Measurements from ENCODE around the gene AGPAT1. TPM values are rescaled to one million over a fixed set of nuclear protein-coding genes. Genes with fewer than 3 reads are reported as not detected.

The AGPAT1 gene
- total and polyA plus RNA-seq, 8 donors: 7.3 to 52.6 (median 34.9) TPM

- peaks cover 0 to 18% (median 0%) of the 10 kb centered on the region in 3 donors for H3K27me3 ChIP-seq
- peak in 1 of 2 donors; percentile 4 for DNase-seq
- no peaks in the 10 kb centered on the region for H3K36me3 ChIP-seq
- no peak overlapping the region for H3K4me3 ChIP-seq
- H3K9me3 ChIP-seq: no peaks in the 10 kb centered on the region
- intact Hi-C loops (cut with DNase I; ENCODE audit: low total_unique reads): no loop called here
- 62 to 71% (median 67%) methylated on average over 3 of the region's 3 CpGs for WGBS, 5 donors
- H3K4me1 ChIP-seq: peaks cover 16 to 36% (median 24%) of the 10 kb centered on the region in 4 donors
- TF ChIP-seq CTCF (IDR thresholded peaks at IDR 0.05): no peak
- no peak for TF ChIP-seq EP300 (IDR thresholded peaks at IDR 0.05)
- TF ChIP-seq POLR2AphosphoS5 (IDR thresholded peaks at IDR 0.05): no peak
- TF ChIP-seq POLR2A (IDR thresholded peaks at IDR 0.05): no peak
- peak overlapping the region in 1 of 5 donors; percentile 100 for H3K27ac ChIP-seq
Observed at GRCh38 chr6:32198345-32198696, 22.4 kb upstream of the AGPAT1 start.

GRCh38 chr6:32196682-32197616, 21.1 kb upstream of the AGPAT1 start:
- peak overlapping the region; percentile 52 to 83 (median 65) for H3K4me3 ChIP-seq
- H3K36me3 ChIP-seq: no peaks in the 10 kb centered on the region
- intact Hi-C loops (cut with DNase I; ENCODE audit: low total_unique reads): no loop called here
- H3K4me1 ChIP-seq: peaks cover 22 to 49% (median 37%) of the 10 kb centered on the region in 4 donors
- H3K9me3 ChIP-seq: no peaks in the 10 kb centered on the region
- peak in 1 of 2 donors; percentile 76 for DNase-seq
- TF ChIP-seq POLR2AphosphoS5 (IDR thresholded peaks at IDR 0.05) (no peak), EP300 (IDR thresholded peaks at IDR 0.05) (no peak), CTCF (IDR thresholded peaks at IDR 0.05) (no peak), POLR2A (IDR thresholded peaks at IDR 0.05) (no peak)
- WGBS, 5 donors: 20 to 32% (median 22%) methylated on average over 25 to 28 of the region's 28 CpGs
- peak overlapping the region; percentile 98 to 100 (median 99) for H3K27ac ChIP-seq
- H3K27me3 ChIP-seq: peaks cover 0 to 14% (median 0%) of the 10 kb centered on the region in 3 donors

GRCh38 chr6:32195902-32196681, 20.2 kb upstream of the AGPAT1 start:
- Histone ChIP-seq H3K36me3 (no peaks in the 10 kb centered on the region), H3K4me3 (peak overlapping the region; percentile 52 to 83 (median 65)), H3K27ac (peak overlapping the region; percentile 98 to 100 (median 99)), H3K9me3 (no peaks in the 10 kb centered on the region), H3K4me1 (peaks cover 29 to 58% (median 46%) of the 10 kb centered on the region in 4 donors), H3K27me3 (peaks cover 0 to 5% (median 0%) of the 10 kb centered on the region in 3 donors)
- 0 to 1% (median 0%) methylated on average over 33 to 58 of the region's 58 CpGs for WGBS, 5 donors
- peak; percentile 85 to 98 for DNase-seq
- intact Hi-C loops (cut with DNase I; ENCODE audit: low total_unique reads): no loop called here
- TF ChIP-seq CTCF (IDR thresholded peaks at IDR 0.05): no peak
- TF ChIP-seq POLR2AphosphoS5 (IDR thresholded peaks at IDR 0.05): peak; percentile 97 to 99 (median 99)
- peak in 2 of 4 donors; percentile 96 to 97 for TF ChIP-seq POLR2A (IDR thresholded peaks at IDR 0.05)
- TF ChIP-seq EP300 (IDR thresholded peaks at IDR 0.05): peak; percentile 57

GRCh38 chr6:32195652-32195901, 19.7 kb upstream of the AGPAT1 start:
- Histone ChIP-seq H3K27me3 (no peaks in the 10 kb centered on the region), H3K27ac (peak overlapping the region; percentile 84 to 100 (median 99)), H3K9me3 (no peaks in the 10 kb centered on the region), H3K36me3 (no peaks in the 10 kb centered on the region), H3K4me3 (peak overlapping the region; percentile 52 to 83 (median 65)), H3K4me1 (peaks cover 30 to 63% (median 51%) of the 10 kb centered on the region in 4 donors)
- 0 to 1% (median 0%) methylated on average over 15 to 25 of the region's 25 CpGs for WGBS, 5 donors
- TF ChIP-seq POLR2AphosphoS5 (IDR thresholded peaks at IDR 0.05) (no peak), CTCF (IDR thresholded peaks at IDR 0.05) (peak in 4 of 7 experiments; percentile 48 to 73 (median 60))
- peak; percentile 100 for DNase-seq
- intact Hi-C loops (cut with DNase I; ENCODE audit: low total_unique reads): no loop called here

Measured in stomach (tissue), 9 donors.